ENCODE measurements around the gene RSBN1. TPM values are rescaled to one million over a fixed set of nuclear protein-coding genes. Genes with fewer than 3 reads are reported as not detected.
"Not testable (repeated sequence)": the region's sequence is repeated elsewhere in the genome, so short reads cannot be mapped to it uniquely, and the experiment has no call there.

Gene RSBN1
- total RNA-seq, 4 donors from 2014 or later = 15.8 to 24.3 (median 20.1) TPM

- intact Hi-C loops (cut with DNase I) = loop anchor here (5.0 kb wide), 1 partner anchor 56 kb away; the partner anchor contains the start of gene RSBN1
- H3K36me3 ChIP-seq = peaks cover 0 to 14% (median 2%) of the 10 kb centered on the region in 4 donors
- H3K9me3 ChIP-seq = no peaks in the 10 kb centered on the region
- WGBS = 83% methylated on average over 1 of the region's 1 CpG
- no peak for DNase-seq (ENCODE audit: extremely low spot score)
- peaks cover 10 to 34% (median 28%) of the 10 kb centered on the region in 4 donors for H3K4me1 ChIP-seq
- no peak overlapping the region for H3K27ac ChIP-seq (replicated peaks in 1 of 4)
- no peak overlapping the region for H3K4me3 ChIP-seq
- no peaks in the 10 kb centered on the region for H3K27me3 ChIP-seq
- TF ChIP-seq POLR2A (IDR thresholded peaks at IDR 0.05; ENCODE audit: low read depth) = no peak
- no peak for TF ChIP-seq POLR2AphosphoS5 (IDR thresholded peaks at IDR 0.05)
- TF ChIP-seq EP300 (IDR thresholded peaks at IDR 0.05) = no peak
- no peak for TF ChIP-seq CTCF (IDR thresholded peaks at IDR 0.05)
Measured at GRCh38 chr1:113756461-113756860, 55.8 kb downstream of the RSBN1 start.

GRCh38 chr1:113753333-113753732 lies 58.9 kb downstream of the RSBN1 start:
- intact Hi-C loops (cut with DNase I) = not testable (repeated sequence)
- 92% methylated on average over 6 of the region's 6 CpGs for WGBS

GRCh38 chr1:113751516-113751915 lies 60.8 kb downstream of the RSBN1 start:
- Histone ChIP-seq H3K4me1 (peaks cover 0 to 7% (median 4%) of the 10 kb centered on the region in 4 donors), H3K9me3 (no peaks in the 10 kb centered on the region), H3K27me3 (no peaks in the 10 kb centered on the region), H3K27ac (replicated peaks in 1 of 4) (no peak overlapping the region), H3K36me3 (peaks cover 0 to 28% (median 11%) of the 10 kb centered on the region in 4 donors), H3K4me3 (no peak overlapping the region)
- intact Hi-C loops (cut with DNase I) = no loop called here
- 88% methylated on average over 1 of the region's 1 CpG for WGBS
- DNase-seq (ENCODE audit: extremely low spot score) = no peak
- TF ChIP-seq EP300 (IDR thresholded peaks at IDR 0.05) = no peak
- no peak for TF ChIP-seq CTCF (IDR thresholded peaks at IDR 0.05)
- no peak for TF ChIP-seq POLR2AphosphoS5 (IDR thresholded peaks at IDR 0.05)
- TF ChIP-seq POLR2A (IDR thresholded peaks at IDR 0.05; ENCODE audit: low read depth) = no peak

More at GRCh38 chr1:113753333-113753732, 58.9 kb downstream of the RSBN1 start:
- not testable (repeated sequence) for H3K4me3 ChIP-seq; H3K27ac ChIP-seq (replicated peaks in 1 of 4); DNase-seq (ENCODE audit: extremely low spot score); H3K9me3 ChIP-seq; H3K27me3 ChIP-seq
- Histone ChIP-seq H3K36me3 (peaks cover 0 to 28% (median 11%) of the 10 kb centered on the region in 4 donors), H3K4me1 (peaks cover 10 to 22% (median 19%) of the 10 kb centered on the region in 4 donors)

- no peaks in the 10 kb centered on the region for H3K27me3 ChIP-seq
- no peak for DNase-seq (ENCODE audit: extremely low spot score)
- no peak overlapping the region for H3K27ac ChIP-seq (replicated peaks in 1 of 4)
- peaks cover 0 to 28% (median 11%) of the 10 kb centered on the region in 4 donors for H3K36me3 ChIP-seq
- intact Hi-C loops (cut with DNase I) = no loop called here
- H3K4me3 ChIP-seq = no peak overlapping the region
- H3K9me3 ChIP-seq = no peaks in the 10 kb centered on the region
- no peak for TF ChIP-seq CTCF (IDR thresholded peaks at IDR 0.05)
- TF ChIP-seq POLR2AphosphoS5 (IDR thresholded peaks at IDR 0.05) = no peak
- TF ChIP-seq POLR2A (IDR thresholded peaks at IDR 0.05; ENCODE audit: low read depth) = no peak
- TF ChIP-seq EP300 (IDR thresholded peaks at IDR 0.05) = no peak
- H3K4me1 ChIP-seq = peaks cover 0 to 3% (median under 1%) of the 10 kb centered on the region in 4 donors
Measured at GRCh38 chr1:113751114-113751513, 61.2 kb downstream of the RSBN1 start.

GRCh38 chr1:113749402-113749801 lies 62.9 kb downstream of the RSBN1 start:
- no peak for DNase-seq (ENCODE audit: extremely low spot score)
- H3K9me3 ChIP-seq = no peaks in the 10 kb centered on the region
- H3K27ac ChIP-seq (replicated peaks in 1 of 4) = no peak overlapping the region
- intact Hi-C loops (cut with DNase I) = no loop called here
- no peak overlapping the region for H3K4me3 ChIP-seq
- no peaks in the 10 kb centered on the region for H3K27me3 ChIP-seq
- H3K36me3 ChIP-seq = peaks cover 0 to 28% (median 11%) of the 10 kb centered on the region in 4 donors
- 88% methylated on average over 3 of the region's 3 CpGs for WGBS
- TF ChIP-seq EP300 (IDR thresholded peaks at IDR 0.05) = no peak
- TF ChIP-seq POLR2A (IDR thresholded peaks at IDR 0.05; ENCODE audit: low read depth) = no peak
- no peaks in the 10 kb centered on the region for H3K4me1 ChIP-seq

- TF ChIP-seq CTCF (IDR thresholded peaks at IDR 0.05) (no peak), EP300 (IDR thresholded peaks at IDR 0.05) (no peak), POLR2AphosphoS5 (IDR thresholded peaks at IDR 0.05) (no peak), POLR2A (IDR thresholded peaks at IDR 0.05; ENCODE audit: low read depth) (no peak)
- no peak for DNase-seq (ENCODE audit: extremely low spot score)
- no peaks in the 10 kb centered on the region for H3K9me3 ChIP-seq
- intact Hi-C loops (cut with DNase I) = no loop called here
- no peak overlapping the region for H3K4me3 ChIP-seq
- 93% methylated on average over 1 of the region's 1 CpG for WGBS
- H3K27ac ChIP-seq (replicated peaks in 1 of 4) = no peak overlapping the region
- no peaks in the 10 kb centered on the region for H3K4me1 ChIP-seq
- no peaks in the 10 kb centered on the region for H3K27me3 ChIP-seq
- peaks cover 0 to 19% (median 9%) of the 10 kb centered on the region in 4 donors for H3K36me3 ChIP-seq
Measured at GRCh38 chr1:113747376-113747775, 64.9 kb downstream of the RSBN1 start.

Data from esophagus muscularis mucosa (tissue), 4 donors.